Ascending aorta (tissue), 2 donors: ENCODE data around the gene RERGL. TPM values are rescaled to one million over a fixed set of nuclear protein-coding genes. Genes with fewer than 3 reads are reported as not detected.
"Not testable (repeated sequence)": the region's sequence is repeated elsewhere in the genome, so short reads cannot be mapped to it uniquely, and the experiment has no call there.

Experiments
- DNase-seq, 2 donors: peaks; one replicate each; pipeline ENCODE4 v3.0.0-alpha.2; 2019; ENCODE audit warnings: low spot score in 2 of 2
- H3K27ac ChIP-seq, 2 donors: fragments of 200-600 bp; sonication (generic); one replicate each; pipeline ENCODE4 v1.5.1; 2016 to 2017; ENCODE audit warnings: mild to moderate bottlenecking in 1 of 2
- H3K27me3 ChIP-seq: fragments of 200-600 bp; sonication (generic); one replicate; pipeline ENCODE4 v1.5.1; 2017
- H3K36me3 ChIP-seq, 2 donors: fragments of 200-600 bp; sonication (generic); one replicate each; pipeline ENCODE4 v1.5.1; 2016
- H3K4me1 ChIP-seq, 2 donors: fragments of 200-600 bp; sonication (generic); one replicate each; pipeline ENCODE4 v1.5.1; 2016 to 2017; ENCODE audit warnings: mild to moderate bottlenecking in 1 of 2
- H3K4me3 ChIP-seq, 2 donors: fragments of 200-600 bp; sonication (generic); one replicate each; pipeline ENCODE4 v1.5.1; 2016 to 2017; ENCODE audit warnings: mild to moderate bottlenecking in 1 of 2
- H3K9me3 ChIP-seq, 2 donors: fragments of 200-600 bp; sonication (generic); one replicate each; pipeline ENCODE4 v1.5.1; 2016
- intact Hi-C: fragments of 100-400 bp; cut with DNase I; formaldehyde crosslinking; loops from one replicate; pipeline ENCODE4 v1.15.1; 2023
- total RNA-seq: library from RNA; depleted of rRNA; stranded (reverse); fragments of >200 nt; gene quantifications from one replicate; pipeline ENCODE4 v1.1.0, GENCODE V29; 2016
- TF ChIP-seq, protein P1 (sequence below), 3 experiments: fragments of 200-600 bp in 2 of 3; fragments of 450-650 bp in 1 of 3; sonication (generic) in 2 of 3; IDR thresholded peaks; one replicate each; pipeline ENCODE4 v1.5.1; 2016 to 2019; ENCODE audit warnings: antibody characterized with exemption in 3 of 3, mild to moderate bottlenecking in 1 of 3, moderate library complexity in 1 of 3

The RERGL gene
- total RNA-seq, 1 donor from 2014 or later = 26.7 TPM

DNA sequence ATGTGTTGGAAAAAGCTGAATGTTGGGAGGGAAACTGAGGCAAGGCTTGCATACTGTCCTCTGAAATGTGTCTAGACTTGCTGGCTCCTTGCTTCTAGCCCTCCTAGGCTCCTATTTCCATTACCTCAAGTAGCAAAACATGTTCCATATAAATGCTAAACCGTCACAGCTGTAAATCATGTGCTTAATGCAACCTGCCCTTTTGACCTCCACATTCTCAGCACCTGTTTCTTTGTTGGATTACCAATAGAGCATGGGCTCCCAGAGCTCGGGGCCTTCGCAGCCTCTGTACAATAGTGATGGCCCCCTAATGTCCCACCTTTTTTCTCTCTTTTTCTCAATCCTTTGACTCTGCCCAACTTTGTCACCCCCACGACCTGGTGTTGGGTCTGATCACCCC lies 23.3 kb downstream of the RERGL start:
- no peaks in the 10 kb centered on the region for H3K9me3 ChIP-seq
- DNase-seq = no peak
- H3K27ac ChIP-seq = no peak overlapping the region
- TF ChIP-seq, protein P1, sequence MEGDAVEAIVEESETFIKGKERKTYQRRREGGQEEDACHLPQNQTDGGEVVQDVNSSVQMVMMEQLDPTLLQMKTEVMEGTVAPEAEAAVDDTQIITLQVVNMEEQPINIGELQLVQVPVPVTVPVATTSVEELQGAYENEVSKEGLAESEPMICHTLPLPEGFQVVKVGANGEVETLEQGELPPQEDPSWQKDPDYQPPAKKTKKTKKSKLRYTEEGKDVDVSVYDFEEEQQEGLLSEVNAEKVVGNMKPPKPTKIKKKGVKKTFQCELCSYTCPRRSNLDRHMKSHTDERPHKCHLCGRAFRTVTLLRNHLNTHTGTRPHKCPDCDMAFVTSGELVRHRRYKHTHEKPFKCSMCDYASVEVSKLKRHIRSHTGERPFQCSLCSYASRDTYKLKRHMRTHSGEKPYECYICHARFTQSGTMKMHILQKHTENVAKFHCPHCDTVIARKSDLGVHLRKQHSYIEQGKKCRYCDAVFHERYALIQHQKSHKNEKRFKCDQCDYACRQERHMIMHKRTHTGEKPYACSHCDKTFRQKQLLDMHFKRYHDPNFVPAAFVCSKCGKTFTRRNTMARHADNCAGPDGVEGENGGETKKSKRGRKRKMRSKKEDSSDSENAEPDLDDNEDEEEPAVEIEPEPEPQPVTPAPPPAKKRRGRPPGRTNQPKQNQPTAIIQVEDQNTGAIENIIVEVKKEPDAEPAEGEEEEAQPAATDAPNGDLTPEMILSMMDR (IDR thresholded peaks at IDR 0.05) = no peak
- no peaks in the 10 kb centered on the region for H3K36me3 ChIP-seq
- H3K27me3 ChIP-seq = no peaks in the 10 kb centered on the region
- H3K4me1 ChIP-seq = no peaks in the 10 kb centered on the region
- no peak overlapping the region for H3K4me3 ChIP-seq
- intact Hi-C loops = no loop called here

- H3K27me3 ChIP-seq, intact Hi-C loops, H3K4me1 ChIP-seq, DNase-seq, H3K27ac ChIP-seq, H3K4me3 ChIP-seq, H3K36me3 ChIP-seq, H3K9me3 ChIP-seq: not testable (repeated sequence)
Measured at GRCh38 chr12:18062867-18063266, 27.1 kb downstream of the RERGL start.

GRCh38 chr12:18057051-18057450 lies 32.9 kb downstream of the RERGL start:
- intact Hi-C loops = no loop called here
- H3K36me3 ChIP-seq = no peaks in the 10 kb centered on the region
- TF ChIP-seq, protein P1 (IDR thresholded peaks at IDR 0.05) = no peak

DNA sequence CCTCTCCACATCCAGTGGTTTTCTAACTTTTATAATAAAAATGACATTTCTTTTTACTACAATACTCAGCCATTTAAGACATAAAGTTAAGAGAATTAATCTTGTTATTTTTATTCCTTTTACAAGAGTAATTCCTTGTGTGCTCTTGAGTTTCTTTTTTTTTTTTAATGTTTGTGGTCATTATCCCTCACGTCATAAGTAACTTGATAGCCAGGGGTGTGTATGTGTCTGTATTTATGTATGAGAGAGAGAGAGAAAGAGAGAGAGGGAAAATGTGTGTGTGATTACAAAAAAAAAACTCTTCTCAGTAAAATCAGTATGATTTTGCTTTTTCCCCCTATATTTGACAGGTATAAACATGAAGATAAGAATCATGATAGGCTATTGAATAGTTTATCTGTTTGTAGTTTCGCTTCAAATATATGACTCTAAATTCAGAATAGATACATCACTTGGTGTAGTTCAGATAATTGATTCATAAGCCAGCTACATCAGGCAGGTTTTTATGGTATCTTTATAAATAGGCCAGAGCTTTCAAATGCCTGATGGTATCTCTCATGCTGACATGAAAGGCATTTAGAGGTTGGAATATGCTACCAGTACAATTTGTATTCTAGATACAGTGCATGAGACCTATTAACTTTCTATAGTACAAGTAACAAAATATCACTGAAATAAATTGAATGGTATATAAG lies 34.9 kb downstream of the RERGL start:
- Histone ChIP-seq H3K27me3 (no peaks in the 10 kb centered on the region), H3K4me3 (no peak overlapping the region), H3K27ac (no peak overlapping the region), H3K36me3 (no peaks in the 10 kb centered on the region), H3K9me3 (peaks cover 3 to 25% of the 10 kb centered on the region in 2 donors), H3K4me1 (no peaks in the 10 kb centered on the region)
- no peak for DNase-seq
- TF ChIP-seq, protein P1 (IDR thresholded peaks at IDR 0.05) = no peak
- intact Hi-C loops = no loop called here

More at GRCh38 chr12:18057051-18057450, 32.9 kb downstream of the RERGL start:
- no peak overlapping the region for H3K27ac ChIP-seq
- no peak overlapping the region for H3K4me3 ChIP-seq
- peaks cover 3 to 6% of the 10 kb centered on the region in 2 donors for H3K9me3 ChIP-seq
- H3K27me3 ChIP-seq = no peaks in the 10 kb centered on the region
- no peaks in the 10 kb centered on the region for H3K4me1 ChIP-seq
- no peak for DNase-seq

- DNase-seq = no peak
- no peaks in the 10 kb centered on the region for H3K27me3 ChIP-seq
- no peaks in the 10 kb centered on the region for H3K36me3 ChIP-seq
- no peak overlapping the region for H3K27ac ChIP-seq
- H3K4me1 ChIP-seq = no peaks in the 10 kb centered on the region
- intact Hi-C loops = no loop called here
- no peak overlapping the region for H3K4me3 ChIP-seq
- peaks cover 0 to 4% of the 10 kb centered on the region in 2 donors for H3K9me3 ChIP-seq
- TF ChIP-seq, protein P1 (IDR thresholded peaks at IDR 0.05) = no peak
Measured at GRCh38 chr12:18045446-18045992, 44.5 kb downstream of the RERGL start.

- H3K9me3 ChIP-seq, H3K27me3 ChIP-seq, H3K4me1 ChIP-seq, H3K36me3 ChIP-seq, H3K27ac ChIP-seq, DNase-seq, intact Hi-C loops, H3K4me3 ChIP-seq: not testable (repeated sequence)
Measured at GRCh38 chr12:18040060-18040742, 49.8 kb downstream of the RERGL start.

Other genes starting within 250 kb of the RERGL start
- not detected for gene PIK3C2G, start 171.3 kb upstream of the RERGL start, total RNA-seq